Measurements from ENCODE around the gene TMPRSS11B. TPM values are rescaled to one million over a fixed set of nuclear protein-coding genes. Genes with fewer than 3 reads are reported as not detected.
"Not testable (repeated sequence)": the region's sequence is repeated elsewhere in the genome, so short reads cannot be mapped to it uniquely, and the experiment has no call there.

The TMPRSS11B gene
- polyA plus RNA-seq, 4 donors = 0.09 to 0.11 (median 0.10) TPM; not detected in 1

DNA sequence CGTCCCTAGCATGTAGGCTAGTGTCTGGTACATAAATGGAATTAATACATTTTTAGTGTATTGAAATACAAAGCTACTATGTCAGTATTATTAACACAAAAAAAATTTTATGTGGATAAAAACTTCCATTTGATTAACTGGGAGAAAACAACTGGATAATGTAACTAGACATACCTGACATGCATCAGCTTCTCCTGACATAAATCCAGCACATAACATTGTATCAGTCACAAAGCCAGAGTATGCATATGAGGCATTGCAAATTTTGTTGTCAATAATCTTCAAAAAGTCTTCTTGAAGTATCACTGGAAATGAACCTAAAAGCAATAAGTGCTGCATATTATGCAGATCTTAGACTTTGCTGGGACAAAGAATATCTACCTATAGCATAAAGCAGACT is 16.9 kb downstream of the TMPRSS11B start:
- no peak for DNase-seq (ENCODE audit: low read depth in 4 of 4, low spot score in 3 of 4)

DNA sequence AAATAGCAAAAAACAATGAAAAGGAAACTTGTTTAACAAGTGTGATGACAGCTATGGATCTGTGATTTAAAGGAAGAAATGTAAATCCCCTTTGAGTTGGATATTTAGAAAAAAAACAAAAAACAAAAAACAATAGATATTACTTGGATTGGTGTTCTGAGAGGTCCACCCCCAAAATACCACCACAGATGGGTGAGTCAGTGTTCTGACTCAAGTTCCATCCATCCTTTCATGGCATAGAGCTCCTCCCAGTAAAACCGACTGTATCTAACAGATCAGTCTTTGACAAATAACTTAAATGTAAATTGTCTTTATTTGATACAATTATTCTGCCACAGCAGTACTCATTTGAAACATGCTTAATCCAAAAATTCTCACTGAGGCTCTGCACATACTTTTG is 27.4 kb downstream of the TMPRSS11B start:
- DNase-seq (ENCODE audit: low read depth in 4 of 4, low spot score in 3 of 4) = no peak

DNA sequence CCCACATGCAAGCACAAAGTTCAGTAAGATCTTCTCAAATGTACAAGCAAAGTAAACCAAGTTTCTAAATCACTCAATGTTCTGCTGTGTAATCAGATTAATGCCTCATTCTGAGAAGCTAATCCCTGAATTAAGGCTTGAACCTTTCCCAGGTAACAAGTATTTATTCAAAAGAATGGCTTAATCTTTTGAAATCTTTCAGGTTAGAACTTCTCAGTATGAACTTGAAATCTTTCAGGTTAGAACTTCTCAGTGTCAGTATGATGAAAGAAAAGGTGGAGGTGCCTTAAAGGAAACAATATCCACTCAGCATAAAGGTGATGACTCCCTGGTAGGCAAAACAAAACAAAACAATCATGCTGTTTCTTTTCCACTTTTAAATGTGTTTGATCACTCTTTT is 29.0 kb downstream of the TMPRSS11B start:
- no peak for DNase-seq (ENCODE audit: low read depth in 4 of 4, low spot score in 3 of 4)

- no peak for DNase-seq (ENCODE audit: low read depth in 4 of 4, low spot score in 3 of 4)
Observed at GRCh38 chr4:68209003-68209402, 36.5 kb downstream of the TMPRSS11B start.

DNA sequence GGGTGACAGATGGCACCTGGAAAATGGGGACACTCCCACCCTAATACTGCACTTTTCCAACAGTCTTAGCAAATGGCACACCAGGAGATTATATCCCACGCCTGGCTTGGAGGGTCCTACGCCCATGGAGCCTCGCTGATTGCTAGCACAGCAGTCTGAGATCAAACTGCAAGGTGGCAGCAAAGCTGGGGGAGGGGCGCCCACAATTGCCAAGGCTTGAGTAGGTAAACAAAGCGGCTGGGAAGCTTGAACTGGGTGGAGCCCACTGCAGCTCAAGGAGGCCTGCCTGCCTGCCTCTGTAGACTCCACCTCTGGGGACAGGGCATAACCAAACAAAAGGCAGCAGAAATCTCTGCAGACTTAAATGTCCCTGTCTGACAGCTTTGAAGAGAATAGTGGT is 51.2 kb downstream of the TMPRSS11B start:
- DNase-seq (ENCODE audit: low read depth in 4 of 4, low spot score in 3 of 4) = not testable (repeated sequence)

- DNase-seq (ENCODE audit: low read depth in 4 of 4, low spot score in 3 of 4) = no peak
Observed at GRCh38 chr4:68193194-68193593, 52.3 kb downstream of the TMPRSS11B start.

DNA sequence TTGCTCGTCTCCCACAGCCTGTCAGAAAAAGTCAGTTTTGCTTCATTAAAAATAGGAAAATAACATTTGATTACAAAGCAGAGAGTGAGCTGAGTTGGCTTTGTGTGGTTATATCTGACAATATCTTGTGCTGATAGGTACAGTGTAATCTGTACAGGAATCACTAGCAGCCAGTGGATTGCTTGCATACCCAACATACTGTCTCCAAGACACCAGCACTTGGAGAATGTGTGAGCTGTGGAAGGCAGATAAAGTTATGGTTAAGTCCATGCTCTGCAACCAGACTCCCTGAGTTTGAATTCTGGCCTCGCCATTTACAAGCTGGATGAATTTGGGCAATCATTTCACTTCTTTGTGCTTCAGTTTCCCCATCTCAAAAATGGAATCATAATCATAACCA is 58.3 kb downstream of the TMPRSS11B start:
- DNase-seq (ENCODE audit: low read depth in 4 of 4, low spot score in 3 of 4) = no peak

- no peak for DNase-seq (ENCODE audit: low read depth in 4 of 4, low spot score in 3 of 4)
Observed at GRCh38 chr4:68184923-68185322, 60.6 kb downstream of the TMPRSS11B start.

GRCh38 chr4:68183417-68183816 is 62.1 kb downstream of the TMPRSS11B start:
- no peak for DNase-seq (ENCODE audit: low read depth in 4 of 4, low spot score in 3 of 4)

DNA sequence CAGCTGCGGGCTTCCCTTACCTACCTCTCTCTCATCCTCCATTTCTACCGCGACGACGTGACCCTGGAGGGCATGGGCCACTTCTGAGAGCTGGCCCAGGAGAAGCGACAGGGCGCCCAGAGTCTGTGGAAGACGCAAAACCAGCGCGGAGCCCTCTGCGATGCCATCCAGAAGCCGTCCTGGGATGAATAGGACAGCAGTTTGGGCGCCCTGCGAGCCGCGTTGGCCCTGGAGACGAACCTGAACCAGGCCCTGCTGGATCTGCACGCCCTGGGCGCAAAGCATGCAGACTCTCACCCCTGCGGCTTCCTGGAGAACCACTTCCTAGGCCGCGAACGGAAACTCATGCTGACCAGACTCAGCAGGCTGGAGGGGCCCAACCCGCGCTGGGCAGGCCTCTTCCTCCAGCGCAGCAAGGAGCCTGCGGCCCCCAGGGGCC is 63.1 kb downstream of the TMPRSS11B start:
- no peak for DNase-seq (ENCODE audit: low read depth in 4 of 4, low spot score in 3 of 4)

DNA sequence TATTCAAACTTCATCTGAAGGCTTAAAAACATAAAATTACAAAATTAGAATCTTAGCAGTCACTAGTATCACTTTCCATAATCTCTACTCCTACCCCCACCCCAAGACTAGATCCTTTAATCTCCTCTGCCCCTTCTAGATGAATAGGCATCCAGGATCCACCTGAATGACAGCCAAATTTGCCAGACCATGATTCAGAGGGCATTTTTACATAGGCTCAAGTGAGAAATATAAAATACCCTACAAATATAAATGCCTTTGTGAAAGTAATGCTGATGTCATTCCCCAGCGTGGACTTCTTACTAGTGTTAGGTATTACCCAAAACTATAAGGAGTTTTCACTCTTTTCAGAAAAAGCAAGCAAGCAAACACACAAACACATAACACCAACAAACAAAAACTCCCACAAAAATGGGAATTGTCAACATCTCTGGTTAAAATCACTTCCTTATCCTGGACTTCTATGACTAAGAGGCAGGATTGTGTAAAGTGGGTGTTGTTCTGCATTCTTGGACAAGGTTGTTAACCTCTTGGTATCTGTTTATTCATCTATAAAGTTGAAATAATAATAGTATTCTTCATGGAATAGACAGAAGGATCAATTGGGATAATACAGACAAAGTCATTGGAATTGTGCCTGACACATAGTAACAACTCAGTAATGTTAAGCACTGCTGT is 64.5 kb downstream of the TMPRSS11B start:
- DNase-seq (ENCODE audit: low read depth in 4 of 4, low spot score in 3 of 4) = no peak

DNA sequence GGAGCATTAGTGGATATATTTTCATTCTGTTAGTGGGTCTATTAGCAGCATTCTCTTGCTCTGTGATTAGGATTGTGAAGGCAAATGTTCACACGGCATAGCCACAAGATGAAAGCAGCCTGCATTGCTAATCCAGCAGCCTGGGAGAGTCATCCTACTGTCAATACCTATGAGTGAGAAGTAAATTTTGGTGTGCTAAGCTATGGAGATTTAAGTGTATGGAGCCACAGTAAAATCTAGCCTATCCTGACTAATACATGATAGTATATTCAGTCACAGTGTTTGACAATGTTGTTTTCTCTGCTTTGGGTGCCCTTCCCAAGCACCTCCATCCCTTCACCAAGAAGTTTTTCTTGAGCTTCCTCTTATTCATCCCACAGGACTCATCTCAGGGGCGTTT is 68.6 kb downstream of the TMPRSS11B start:
- DNase-seq (ENCODE audit: low read depth in 4 of 4, low spot score in 3 of 4) = no peak

Other genes starting within 250 kb of the TMPRSS11B start
- not detected for gene TMPRSS11F, start 115.8 kb downstream of the TMPRSS11B start, polyA plus RNA-seq (ENCODE audit: insufficient read length in 4 of 4)
- 100 to 1,000 TPM; 123 to 189 (median 183) TPM for gene YTHDC1, start 104.4 kb upstream of the TMPRSS11B start, polyA plus RNA-seq (ENCODE audit: insufficient read length in 4 of 4)
- gene TMPRSS11E, start 201.8 kb upstream of the TMPRSS11B start, polyA plus RNA-seq (ENCODE audit: insufficient read length in 4 of 4) = under 1 TPM in 2 of 4 donors, not detected in 2; 0.10 to 0.36 TPM

Data from left renal pelvis (tissue), 4 donors.